BJ (cell line): ENCODE measurements around the gene ARID5A. TPM values are rescaled to one million over a fixed set of nuclear protein-coding genes. Genes with fewer than 3 reads are reported as not detected.
"Not testable (repeated sequence)": the region's sequence is repeated elsewhere in the genome, so short reads cannot be mapped to it uniquely, and the experiment has no call there.

ENCODE experiments used
- CTCF ChIA-PET: fragments of 350-600 bp; formaldehyde crosslinking; extraction: SDS; loops from one replicate; lab custom pipeline; 2021; ENCODE audit warnings: antibody characterized with exemption, inconsistent platforms; lab: Yijun Ruan, JAX
- POLR2A ChIA-PET: fragments of 300-600 bp; sonication (Branson Sonifier 250); formaldehyde crosslinking; extraction: SDS; loops from one replicate; lab custom pipeline; 2021; ENCODE audit warnings: antibody characterized with exemption; lab: Charles Lee
- DNase-seq: peaks from one replicate; pipeline ENCODE4 v3.0.0-alpha.2; 2011; ENCODE audit warnings: low read depth
- H3K27me3 ChIP-seq: 2 replicates; pipeline ENCODE4 v1.6.0; 2011; ENCODE audit warnings: low read length; ENCODE audit not compliant: control insufficient read depth, insufficient read depth
- H3K36me3 ChIP-seq: 2 replicates; pipeline ENCODE4 v1.5.1; 2011; ENCODE audit warnings: low read length; ENCODE audit not compliant: control insufficient read depth, insufficient read depth
- H3K4me3 ChIP-seq: 2 replicates; pipeline ENCODE4 v1.5.1; 2011; ENCODE audit warnings: low read depth, mild to moderate bottlenecking, control low read depth, low read length
- polyA plus RNA-seq: library from polyadenylated mRNA; depleted of rRNA; stranded (reverse); fragments of >200 nt; gene quantifications from 2 replicates; pipeline ENCODE4 v1.2.3, GENCODE V29; 2011
- TF ChIP-seq, protein P1 (sequence below): IDR thresholded peaks from 2 replicates; pipeline ENCODE4 v1.5.1; 2011; ENCODE audit warnings: low read depth, mild to moderate bottlenecking, control low read depth, inconsistent platforms, low read length, moderate library complexity; ENCODE audit not compliant: insufficient read depth

ARID5A gene
- polyA plus RNA-seq, 1 experiment: 19.1 TPM

DNA sequence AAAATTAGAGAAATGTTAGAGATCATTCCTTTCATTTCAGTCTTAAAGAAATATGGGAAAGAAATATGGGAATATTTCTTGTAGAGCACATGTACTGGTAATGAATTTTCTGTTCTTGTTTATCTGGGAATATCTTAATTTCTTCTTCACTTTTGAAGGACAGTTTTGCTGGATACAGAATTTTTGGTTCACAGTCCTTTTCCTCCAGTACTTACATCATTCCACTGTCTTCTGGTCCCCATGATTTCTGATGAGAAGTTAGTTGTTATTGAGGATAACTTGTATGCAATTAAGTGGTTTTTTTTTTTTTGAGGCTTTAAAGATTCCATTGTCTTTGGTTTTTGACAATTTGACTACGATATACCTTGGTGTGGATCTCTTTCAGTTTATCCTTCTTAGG, 42.4 kb upstream of the ARID5A start:
- Histone ChIP-seq H3K4me3 (no peak overlapping the region), H3K27me3 (peaks cover 20% of the 10 kb centered on the region), H3K36me3 (no peaks in the 10 kb centered on the region)
- TF ChIP-seq, protein P1, sequence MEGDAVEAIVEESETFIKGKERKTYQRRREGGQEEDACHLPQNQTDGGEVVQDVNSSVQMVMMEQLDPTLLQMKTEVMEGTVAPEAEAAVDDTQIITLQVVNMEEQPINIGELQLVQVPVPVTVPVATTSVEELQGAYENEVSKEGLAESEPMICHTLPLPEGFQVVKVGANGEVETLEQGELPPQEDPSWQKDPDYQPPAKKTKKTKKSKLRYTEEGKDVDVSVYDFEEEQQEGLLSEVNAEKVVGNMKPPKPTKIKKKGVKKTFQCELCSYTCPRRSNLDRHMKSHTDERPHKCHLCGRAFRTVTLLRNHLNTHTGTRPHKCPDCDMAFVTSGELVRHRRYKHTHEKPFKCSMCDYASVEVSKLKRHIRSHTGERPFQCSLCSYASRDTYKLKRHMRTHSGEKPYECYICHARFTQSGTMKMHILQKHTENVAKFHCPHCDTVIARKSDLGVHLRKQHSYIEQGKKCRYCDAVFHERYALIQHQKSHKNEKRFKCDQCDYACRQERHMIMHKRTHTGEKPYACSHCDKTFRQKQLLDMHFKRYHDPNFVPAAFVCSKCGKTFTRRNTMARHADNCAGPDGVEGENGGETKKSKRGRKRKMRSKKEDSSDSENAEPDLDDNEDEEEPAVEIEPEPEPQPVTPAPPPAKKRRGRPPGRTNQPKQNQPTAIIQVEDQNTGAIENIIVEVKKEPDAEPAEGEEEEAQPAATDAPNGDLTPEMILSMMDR: no peak
- ChIA-PET POLR2A (no interaction called here), CTCF (interaction anchor here (0.6 to 1.6 kb wide), 2 partner anchors 87 to 1156 kb away, joined by 3 to 4 read pairs; no protein-coding TSS in a partner anchor)
- DNase-seq: no peak

DNA sequence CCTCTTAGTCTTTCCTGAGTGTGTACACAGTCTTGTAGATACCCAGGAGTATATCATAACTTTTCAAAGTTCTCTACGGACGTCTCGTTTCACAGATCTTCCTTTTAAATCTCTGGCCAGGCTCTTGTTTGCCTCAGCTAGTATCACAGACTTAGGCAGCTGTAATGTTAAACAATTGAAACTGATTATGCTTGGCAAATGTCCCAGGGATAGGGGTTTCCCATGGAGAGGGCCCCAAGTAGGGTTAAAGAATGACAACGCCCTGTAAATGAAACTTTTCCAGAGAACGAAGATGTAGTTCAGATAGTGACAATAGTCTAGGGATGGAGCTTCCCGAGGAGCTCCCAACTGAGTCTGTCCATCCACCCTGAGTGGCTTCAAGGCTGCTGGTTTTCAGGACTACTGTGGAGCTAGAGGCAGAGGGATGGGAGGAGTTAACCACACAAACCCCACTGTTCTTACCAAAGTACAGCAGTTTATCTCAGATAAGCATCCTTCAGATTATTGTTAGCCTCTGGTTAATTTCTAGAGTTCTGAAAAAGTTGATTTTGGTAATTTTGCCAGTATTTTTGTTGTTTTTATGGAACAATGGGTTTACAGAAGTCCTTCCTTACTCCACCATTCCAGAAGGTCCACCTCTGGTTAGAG, 40.4 kb upstream of the ARID5A start:
- TF ChIP-seq, protein P1: no peak
- no peak overlapping the region for H3K4me3 ChIP-seq
- peaks cover 33% of the 10 kb centered on the region for H3K27me3 ChIP-seq
- POLR2A ChIA-PET: no interaction called here
- no peak for DNase-seq
- CTCF ChIA-PET: interaction anchor here (1.1 to 2.1 kb wide), 4 partner anchors 11 to 89 kb away, joined by 3 to 11 read pairs (median 6); no protein-coding TSS in a partner anchor
- H3K36me3 ChIP-seq: no peaks in the 10 kb centered on the region

DNA sequence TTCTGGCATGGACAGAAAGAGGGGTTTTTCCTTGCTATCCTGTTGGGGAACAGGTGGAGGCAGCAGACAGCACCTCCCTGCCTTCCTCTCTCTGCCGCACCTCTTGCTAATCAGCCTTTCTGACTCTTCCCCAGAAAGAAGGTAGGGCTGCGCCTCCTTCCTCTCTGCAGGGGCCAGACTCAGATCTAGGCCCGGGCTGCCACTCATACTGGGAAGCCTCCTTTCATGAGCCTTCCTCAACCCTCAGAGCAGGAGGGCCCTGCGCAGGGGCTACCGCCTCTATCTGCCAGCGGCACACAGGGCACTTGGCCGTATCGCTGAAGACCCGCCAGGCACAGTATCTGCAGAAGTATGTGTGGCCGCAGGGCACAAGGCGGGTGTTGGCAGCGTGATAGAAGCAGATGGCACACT, 38.5 kb upstream of the ARID5A start:
- CTCF ChIA-PET: no interaction called here
- POLR2A ChIA-PET: no interaction called here
- peaks cover 32% of the 10 kb centered on the region for H3K27me3 ChIP-seq

DNA sequence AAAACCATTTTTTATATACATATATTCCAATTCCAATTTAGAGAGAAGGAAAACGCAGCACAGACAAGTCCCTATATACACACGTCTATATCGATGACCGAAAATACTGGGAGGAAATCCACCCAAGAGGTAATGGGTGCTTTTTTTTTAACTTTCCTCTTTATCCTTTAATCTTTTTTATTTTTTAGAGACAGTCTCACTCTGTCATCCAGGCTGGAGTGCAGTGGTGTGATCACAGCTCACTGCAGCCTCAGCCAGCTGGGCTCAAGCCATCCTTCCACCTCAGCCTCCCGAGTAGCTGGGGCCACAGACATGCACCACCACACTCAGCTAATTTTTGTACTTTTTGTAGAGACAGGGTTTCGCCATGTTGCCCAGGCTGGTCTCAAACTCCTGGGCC, 37.9 kb upstream of the ARID5A start:
- POLR2A ChIA-PET, H3K36me3 ChIP-seq, DNase-seq, H3K4me3 ChIP-seq, CTCF ChIA-PET: not testable (repeated sequence)
- H3K27me3 ChIP-seq: peaks cover 30% of the 10 kb centered on the region

More for the DNA sequence above, 38.5 kb upstream of the ARID5A start:
- H3K4me3 ChIP-seq: no peak overlapping the region
- no peak for DNase-seq
- TF ChIP-seq, protein P1: no peak
- no peaks in the 10 kb centered on the region for H3K36me3 ChIP-seq

DNA sequence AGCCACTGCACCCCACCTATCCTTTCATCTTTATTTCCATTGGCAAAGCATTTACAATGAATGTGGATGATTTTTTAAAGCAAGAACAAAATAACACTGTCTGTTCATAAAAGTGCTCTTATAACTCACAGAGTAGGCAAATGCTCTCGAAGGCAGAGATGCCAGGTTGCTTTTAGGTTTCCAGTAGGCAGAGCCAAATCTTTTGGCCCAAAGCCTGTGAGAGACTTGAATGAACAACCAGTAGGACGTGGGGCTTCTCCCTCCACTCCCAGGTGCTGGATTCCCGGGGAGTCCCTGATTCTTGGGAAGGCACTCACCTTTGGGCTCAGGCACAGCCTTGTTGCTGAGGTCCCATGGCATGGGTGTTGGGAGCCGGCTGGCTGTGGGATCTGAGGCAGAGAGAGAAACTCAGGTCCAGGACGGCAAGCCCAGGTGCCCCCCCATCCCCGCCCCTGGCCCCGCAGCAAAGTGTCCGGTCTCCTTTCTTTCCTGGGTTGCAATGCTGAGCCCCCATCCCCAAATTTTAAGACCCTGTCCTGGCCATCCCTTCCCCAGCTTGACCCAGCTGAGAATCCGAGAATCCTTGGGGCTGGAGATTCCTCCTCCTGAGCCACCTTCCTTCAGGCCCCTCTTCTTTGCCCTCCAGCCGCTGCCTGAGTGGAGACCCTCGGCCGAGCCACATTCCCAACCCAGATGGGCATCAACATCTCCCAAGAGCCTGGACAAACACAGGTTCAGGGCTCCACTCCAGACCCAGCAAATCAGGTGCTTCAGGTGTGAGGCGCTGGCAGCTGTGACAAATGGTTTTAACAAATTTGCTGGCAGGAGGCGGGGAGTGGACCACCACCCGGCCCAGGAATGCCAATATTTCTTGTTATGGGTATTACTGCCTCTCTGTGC, 37.2 kb upstream of the ARID5A start:
- peaks cover 30% of the 10 kb centered on the region for H3K27me3 ChIP-seq
- TF ChIP-seq, protein P1: no peak
- CTCF ChIA-PET: interaction anchor here (0.6 kb wide), 1 partner anchor 31 kb away, joined by 3 read pairs; no protein-coding TSS in a partner anchor
- POLR2A ChIA-PET: no interaction called here
- H3K4me3 ChIP-seq: no peak overlapping the region
- no peak for DNase-seq
- H3K36me3 ChIP-seq: no peaks in the 10 kb centered on the region
